SKM-1 (cell line): ENCODE data around the gene ERFL.
"Not testable (repeated sequence)": the region's sequence is repeated elsewhere in the genome, so short reads cannot be mapped to it uniquely, and the experiment has no call there.

Experiments
- DNase-seq: peaks from one replicate; lab custom pipeline; 2025; ENCODE audit not compliant: unreplicated experiment; lab: John Stamatoyannopoulos, UW

The ERFL gene

DNA sequence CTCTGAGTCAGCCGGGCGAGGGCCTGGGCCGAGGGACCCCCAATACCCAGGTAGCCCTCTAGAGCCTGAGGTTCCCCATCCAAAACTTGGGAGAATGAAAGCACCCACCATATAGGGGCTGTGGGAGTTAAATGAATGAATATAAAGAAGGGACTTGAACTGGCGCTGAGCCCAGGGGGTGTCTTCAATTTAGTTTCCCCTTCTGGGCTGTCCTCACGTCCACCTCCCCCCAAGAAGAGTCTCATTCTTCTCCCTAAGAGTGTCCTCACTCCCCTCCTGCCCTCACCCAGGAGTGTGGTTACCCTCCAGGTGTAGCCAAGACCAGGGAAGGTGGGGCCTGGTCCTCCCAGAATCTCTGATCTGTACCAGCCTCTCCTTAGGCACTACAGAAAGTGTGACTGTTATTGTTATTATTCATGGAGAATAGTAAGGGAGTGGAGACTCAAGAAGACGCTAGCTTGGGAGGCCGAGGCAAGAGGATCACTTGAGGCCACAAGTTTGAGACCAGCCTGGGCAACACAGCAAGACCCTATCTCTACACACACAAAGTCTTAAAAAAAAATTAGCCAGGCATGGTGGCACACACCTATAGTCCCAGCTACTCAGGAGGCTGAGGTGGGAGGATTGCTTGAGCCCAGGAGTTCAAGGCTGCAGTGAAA lies 48.5 kb downstream of the ERFL start:
- no peak for DNase-seq

DNA sequence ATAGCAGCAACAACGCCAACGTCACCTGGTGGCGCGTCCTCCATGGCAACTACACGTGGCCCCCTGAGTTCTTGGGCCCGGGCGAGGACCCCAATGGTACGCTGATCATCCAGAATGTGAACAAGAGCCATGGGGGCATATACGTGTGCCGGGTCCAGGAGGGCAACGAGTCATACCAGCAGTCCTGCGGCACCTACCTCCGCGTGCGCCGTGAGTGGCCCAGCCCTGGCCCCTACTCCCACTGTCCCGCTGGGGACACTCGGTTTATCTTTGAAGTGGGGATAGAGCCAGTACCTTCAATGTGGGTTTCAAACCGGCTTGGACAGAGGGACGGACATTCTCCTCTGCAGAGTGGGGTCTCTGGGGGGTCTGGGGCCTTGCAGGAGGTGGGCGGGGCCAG lies 49.2 kb downstream of the ERFL start:
- no peak for DNase-seq

DNA sequence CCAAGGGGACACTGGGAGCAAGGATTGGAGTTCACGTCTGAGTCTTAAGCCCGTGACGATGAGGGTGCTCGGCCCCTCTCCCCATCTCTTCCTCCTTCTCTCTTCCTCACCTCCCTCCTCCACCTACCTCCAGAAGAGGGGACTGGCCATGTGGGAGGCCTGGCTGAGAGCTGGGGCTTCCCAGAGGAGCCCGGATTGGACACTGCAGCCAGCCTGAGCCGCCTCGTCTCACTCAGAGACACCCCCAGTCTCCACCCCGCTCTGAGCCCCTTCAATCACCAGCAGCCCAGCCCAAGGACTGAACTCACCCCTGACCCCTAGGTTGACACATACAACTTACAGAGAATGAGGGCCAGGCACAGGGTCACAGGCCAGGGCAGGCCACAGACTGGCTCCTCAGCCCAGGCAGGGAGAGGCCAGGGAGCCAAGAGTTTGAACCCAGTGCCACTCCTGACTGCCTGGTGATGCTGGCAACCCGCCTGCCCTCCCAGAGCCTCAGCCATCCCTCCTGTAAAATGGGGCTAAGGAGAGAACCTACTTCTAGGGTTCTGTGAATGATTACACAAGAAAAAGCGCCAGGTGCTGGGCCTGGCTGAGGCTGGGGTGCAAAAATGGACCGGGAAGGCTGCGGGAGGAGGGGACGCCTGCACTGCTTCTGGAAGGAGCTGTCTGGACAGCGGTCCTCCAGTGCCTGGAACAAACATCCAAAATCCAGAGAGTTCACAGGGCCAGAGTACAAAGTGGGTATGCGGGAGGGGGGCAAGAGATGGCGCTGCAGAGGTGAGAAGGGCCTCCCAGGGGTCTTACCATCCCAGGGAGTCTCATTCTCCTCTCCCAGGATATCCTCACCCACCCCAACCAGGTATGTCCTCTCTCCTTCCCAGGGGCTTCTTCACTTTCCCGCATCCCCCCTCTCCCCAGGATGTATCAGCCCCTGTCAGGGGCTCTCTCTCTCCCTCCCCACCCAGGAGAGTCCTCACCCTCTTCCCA lies 50.0 kb downstream of the ERFL start:
- DNase-seq: no peak

DNA sequence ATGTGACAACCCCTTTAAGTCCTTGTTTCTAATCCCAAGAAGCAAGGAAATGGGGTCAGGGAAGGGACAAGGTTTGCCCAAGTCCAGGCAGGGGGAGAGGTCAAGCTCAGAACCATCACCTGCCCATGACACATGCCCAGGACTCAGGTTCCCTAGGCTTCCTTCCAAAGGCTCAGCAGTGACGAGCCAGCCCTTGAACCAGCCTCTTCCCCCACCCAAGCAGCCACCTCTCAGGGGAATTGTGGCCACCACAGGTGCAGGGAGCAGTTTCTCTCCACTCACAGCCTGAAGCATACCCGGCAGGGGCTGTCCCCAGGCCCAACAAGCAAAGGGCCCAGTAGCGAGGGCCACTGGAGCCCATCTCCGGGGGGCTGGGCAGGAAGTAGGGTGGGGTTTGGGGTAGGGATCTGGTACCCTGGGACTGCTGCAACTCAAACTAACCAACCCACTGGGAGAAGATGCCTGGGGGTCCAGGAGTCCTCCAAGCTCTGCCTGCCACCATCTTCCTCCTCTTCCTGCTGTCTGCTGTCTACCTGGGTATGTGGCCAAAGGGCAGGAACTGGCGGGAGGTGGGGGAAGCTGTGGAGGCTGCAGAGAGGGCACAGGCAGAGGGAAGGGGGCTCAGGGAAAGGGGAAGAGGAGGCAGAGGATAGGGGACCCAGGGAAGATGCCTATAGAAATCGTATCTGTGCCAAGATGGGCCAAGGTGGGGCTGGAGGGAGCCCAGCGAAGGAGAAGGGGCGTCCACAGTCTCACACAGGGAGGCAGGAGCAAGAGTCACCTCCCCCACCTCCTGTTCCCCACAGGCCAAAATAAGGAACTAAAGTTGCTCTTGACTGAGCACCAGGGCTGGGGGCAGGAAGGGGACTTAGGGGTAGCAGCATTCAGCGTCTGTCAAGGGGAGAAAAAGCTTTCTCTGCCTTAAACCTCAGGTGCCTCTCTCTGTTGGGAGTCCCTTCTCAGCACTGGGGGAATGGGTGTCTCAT lies 51.1 kb downstream of the ERFL start, which contains the start of gene CD79A:
Gene CD79A, plus strand, starts transcription at position 433 of the 986 bp plus-strand sequence. Its CDS starts 26 bp downstream, at position 459.
- peak; percentile 60 for DNase-seq

DNA sequence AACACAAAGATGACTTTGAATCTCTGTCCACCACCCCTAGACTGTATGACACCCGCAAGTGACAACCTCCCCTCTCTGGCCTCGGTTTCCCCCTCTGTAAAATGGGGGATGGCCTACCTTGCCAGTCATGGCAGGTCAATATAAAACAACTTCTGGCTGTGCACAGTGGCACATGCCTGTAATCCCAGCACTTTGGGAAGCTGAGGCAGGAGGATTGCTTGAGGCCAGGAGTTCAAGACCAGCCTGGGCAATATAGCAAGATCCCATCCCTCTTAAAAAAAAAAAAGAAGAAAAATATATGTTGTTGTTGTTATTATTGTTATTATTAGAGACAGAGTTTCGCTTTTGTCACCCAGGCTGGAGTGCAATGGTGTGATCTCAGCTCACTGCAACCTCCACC lies 52.3 kb downstream of the ERFL start:
- DNase-seq: not testable (repeated sequence)

DNA sequence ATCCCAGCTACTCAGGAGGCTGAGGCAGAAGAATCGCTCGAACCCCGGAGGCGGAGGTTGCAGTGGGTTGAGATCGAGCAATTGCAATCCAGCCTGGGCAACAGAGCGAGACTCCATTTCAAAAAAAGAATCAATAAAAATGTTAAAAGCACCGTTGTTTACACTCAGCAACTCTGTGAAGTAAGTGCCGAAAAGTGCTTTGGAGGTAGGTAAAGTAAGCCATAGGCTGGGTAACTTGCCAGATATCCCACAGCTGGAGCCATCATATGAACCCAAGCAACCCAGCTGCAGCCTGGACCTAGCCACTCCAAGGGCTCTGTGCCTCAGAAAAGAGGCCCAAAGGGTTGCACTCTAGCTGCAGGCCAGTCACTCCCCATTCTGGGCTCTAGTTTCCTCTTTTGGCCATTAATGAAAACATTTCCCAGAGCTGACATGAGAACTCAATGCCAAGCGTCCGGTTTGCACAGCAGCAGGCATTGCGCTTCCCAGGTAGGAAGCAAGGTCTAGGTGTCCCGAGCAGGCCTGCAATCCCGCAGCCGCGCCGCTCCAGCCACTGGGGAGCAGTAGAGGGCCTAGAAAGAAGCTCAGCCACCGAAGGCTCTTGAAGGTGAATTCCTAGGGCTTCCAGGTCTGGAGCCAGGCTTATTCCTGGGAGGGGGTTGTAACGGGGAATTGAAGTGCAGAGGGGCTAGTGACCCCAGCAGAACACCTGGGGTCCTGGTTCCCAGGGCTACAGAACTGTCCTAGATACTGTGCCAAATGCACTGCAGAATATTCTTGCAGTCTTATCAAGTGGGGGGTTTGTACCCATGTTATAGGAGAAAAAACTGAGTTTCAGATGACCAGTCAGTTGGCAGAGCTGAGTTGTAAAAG lies 55.2 kb downstream of the ERFL start:
- DNase-seq: no peak

DNA sequence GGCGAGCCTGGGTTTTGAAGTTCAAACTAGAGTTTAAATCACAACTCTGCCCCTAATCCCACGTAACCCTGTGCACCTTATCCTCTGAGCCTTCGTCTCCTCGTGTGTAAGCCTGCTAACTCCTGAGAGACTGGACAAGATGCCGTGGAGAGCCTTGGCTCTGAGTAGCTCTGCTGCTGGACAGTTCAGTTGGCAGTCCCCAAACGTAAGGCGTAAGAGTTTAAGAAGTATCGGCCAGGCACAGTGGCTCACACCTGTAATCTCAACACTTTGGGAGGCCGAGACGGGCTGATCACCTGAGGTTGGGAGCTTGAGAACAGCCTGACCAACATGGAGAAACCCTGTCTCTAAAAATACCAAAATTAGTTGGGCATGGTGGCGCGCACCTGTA lies 55.9 kb downstream of the ERFL start:
- no peak for DNase-seq

DNA sequence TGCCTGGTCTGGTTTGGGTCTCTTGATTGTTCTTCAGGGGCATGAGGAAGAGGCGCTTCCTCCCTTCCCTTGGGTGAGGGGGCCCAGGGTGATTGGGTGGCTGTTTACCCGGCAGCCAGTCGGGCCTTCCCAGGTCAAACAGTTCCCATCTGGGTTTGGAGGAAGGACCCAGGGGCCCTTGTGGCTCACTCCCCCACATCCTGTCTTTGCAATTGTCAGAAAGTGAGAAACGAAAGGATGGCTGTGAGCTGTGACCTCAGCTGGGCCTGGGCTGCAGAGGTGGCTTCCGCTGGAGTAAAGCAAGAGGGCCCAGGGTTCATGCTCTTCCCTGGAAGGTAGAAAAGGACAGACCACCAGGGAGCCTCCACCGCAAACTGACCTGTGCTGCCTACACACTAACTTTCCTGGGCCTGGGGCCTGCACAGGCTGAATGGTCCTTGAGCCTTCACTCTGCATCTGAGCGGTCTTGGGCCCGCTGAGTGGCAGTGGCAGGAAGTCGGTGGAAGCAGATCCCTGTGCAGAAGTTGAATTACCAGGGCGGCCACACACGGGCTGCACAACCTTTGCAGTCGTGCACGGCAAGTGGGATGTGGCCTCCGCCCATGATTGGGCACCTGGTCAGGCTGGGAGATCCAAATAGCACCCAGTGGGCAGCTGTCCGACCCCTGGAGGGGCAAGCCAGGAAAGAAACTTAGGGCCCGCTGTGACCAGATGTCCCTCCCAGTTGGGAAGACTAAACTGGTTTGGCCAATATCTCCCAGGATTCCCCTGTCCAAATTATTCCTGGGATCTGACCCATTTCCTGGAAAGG lies 56.5 kb downstream of the ERFL start:
- peak; percentile 15 for DNase-seq

DNA sequence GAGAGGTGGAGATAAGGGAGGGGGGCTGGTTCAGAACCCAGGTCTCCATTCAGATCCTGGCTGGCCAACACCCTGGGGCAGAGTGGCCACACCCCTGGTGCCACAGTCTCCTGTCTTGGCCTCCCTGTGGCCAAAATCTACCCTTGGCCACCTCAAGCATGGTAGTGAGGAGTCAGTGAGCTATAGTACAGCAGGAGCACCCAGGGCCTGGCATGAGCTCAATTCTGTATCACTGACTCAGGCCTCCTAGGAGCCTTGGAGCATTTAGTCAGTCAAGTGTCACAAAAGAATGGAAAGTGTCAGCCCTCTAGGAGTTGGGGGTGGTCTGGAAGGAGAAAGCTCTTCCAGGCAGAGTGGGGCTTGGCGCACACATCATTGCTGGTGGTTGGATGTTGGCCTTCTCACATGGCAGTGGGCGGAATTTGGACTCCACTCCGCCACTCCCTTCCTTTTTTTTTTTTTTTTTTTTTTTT lies 57.8 kb downstream of the ERFL start:
- no peak for DNase-seq

DNA sequence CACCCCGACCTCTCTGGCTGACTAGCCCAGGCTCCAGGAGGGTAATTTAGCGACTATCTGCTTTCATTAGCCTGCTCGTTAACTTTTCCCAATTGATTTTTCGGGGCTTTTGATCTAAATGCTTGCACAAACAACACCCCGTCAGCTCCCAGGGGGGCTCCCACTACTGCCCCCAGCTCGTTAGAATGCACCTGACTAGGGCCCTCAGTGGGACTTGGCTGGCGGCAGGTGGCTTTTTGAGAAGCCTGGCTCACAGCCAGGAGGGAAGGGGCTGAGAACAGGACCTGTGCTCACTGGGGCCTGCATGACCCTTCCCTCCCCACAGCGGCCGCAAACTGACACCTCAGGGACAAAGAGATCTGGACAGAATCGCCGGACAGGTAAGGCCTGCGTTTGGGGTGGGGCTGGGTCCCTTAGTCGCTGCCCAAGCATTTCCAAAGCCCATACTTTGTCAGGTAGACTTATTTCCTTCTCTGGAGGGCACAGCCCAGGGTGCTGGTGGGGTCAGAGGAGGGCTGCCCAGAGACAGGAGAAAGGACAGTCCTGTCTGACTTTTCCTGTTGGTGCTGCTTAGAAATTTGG lies 58.8 kb downstream of the ERFL start:
- DNase-seq: no peak

DNA sequence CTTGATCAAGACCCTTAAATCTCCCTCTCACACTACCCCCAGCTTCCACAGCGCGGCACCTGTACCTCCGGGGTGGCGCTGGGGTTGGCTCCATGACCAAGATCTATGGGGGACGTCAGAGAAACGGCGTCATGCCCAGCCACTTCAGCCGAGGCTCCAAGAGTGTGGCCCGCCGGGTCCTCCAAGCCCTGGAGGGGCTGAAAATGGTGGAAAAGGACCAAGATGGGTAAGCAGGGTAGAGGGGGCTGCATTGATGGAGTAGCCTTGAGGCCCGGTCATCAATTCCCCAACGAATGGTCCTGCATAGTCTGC lies 59.3 kb downstream of the ERFL start:
- no peak for DNase-seq

DNA sequence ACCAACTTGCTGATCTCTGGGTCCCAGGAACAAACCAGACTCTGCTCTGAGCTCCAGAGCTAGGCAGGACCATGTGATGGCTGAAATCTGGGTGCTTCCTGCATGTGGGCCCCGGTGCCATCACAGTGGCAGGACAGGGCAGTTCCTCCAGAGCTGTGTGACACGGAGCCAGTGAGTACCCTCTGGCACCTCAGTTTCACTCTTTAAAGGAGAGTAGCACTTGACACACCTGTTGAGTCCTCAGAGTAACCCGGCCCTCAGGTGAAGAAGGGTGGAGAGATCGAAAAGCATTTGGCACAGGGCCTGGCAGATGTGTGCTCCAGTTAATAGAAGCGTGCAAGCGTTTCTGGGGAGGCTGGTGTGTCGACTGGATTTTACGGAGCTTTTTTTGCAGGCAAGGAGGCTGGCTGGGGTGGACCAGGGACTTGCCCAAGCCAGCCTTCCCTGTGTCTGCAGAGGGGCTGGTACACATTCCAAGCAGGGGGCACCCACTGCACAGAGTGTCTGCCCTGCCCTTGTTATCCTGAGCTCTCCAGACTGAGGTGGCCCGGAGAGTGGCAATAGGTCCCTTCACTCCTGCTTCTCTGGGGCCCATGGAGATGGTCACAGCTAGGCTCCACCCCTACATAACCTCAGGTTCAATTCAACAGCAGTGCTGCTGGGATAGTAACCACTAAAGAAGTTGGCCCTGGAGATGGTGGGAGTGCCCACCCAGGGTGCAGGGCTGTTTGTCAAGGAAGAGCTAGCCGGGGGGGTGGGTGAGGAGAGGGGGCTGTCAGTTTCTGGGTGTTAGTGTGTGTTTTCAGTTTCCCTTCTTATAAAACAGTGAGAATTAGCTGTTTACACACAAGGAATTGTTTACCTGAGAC lies 59.9 kb downstream of the ERFL start:
- DNase-seq: no peak

DNA sequence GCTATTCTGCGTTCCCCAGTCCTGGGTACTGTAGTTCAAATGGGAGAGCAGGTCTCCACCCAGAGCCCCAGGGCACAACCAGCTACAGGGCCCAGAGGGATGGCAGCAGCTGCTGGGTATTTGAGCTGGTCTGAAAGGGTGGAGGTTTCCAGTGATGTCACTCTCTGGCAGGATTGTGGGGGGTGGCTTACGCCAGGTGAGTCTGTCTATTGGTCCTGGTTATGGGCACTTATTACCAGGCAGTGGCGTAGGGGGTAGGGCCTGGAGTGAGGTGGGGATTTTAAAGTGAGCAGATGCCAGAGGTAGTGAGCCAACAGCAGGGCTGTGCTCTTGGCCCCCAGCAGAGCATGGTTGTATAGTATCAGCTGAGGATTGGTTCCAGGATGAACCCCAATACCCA lies 62.0 kb downstream of the ERFL start:
- no peak for DNase-seq

DNA sequence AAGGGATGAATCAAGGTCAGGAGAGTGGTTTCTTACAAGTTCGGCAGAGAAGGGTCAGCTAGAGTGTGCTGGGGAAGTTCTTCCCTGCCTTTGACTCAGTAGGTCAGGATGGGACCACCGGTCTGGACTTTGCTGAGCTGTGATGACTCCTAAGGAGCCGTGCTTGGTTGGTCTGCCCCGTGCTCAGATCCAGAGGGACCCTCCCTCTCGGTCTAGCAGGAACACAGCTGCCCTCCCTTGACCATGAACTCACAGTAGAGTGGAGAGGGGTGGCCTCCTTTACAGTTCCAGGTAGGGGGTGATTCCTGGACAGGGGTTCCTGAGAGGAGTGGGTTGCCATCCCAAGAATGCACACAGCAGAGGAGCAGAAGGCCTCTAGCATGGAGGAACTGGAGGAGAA lies 63.9 kb downstream of the ERFL start:
- no peak for DNase-seq

DNA sequence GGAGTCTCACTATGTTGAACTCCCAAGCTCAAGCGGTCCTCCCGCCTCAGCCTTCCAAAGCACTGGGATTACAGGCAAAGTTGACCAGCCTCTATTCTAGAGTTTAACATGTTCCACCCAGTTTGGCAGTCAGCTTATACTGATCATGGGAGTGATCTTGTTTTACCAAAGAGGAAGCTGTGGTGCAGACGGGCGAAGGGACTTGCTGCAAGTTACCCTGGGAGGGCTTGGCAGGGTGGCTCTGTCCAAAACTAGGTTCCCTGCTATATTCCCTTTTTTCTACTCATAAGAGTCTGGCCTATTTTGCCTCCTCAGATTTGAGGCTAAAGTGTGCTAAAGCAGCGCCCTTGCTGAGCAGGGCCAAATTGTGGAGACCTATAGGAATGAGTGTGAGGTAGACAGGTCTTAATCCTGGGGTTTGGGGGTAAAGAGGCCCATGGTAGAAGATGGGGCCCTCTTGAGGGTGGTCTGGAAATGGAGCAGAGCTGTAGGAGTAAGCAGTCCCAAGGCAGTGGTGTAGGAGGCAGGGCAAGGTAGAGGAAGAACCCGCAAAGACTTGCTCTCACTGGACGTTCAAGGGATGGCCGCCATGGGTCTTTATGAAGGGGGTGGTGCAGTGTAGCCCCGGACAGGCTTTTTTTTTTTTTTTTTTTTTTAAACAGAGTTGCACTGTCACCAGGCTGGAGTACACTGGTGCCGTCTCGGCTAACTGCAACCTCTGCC lies 64.9 kb downstream of the ERFL start:
- DNase-seq: no peak

DNA sequence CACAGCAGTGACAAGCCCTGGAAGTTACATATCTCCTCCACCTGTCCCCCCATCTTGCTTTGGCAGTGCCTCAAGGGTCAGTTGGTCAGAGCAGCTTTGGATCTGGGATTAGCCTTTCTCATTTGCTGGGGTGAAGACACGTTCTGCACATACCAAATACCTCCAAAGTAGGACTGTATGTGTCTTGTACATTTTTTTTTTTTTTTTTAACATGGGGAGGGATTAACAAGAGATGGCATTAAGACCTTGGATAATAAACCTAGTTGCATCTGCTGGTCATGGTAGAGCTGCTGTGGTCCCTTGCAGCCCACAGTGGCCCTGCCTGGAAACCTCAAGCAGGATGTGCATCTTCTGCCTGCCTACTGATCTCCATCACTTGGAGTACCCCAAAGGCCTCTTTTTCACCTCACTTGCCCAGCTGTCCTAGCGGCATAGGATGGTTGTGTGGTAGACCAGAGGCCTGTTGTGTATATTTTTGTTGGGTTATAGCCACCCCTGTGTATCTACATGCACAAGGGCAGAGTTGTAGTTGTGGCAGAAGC lies 65.7 kb downstream of the ERFL start:
- no peak for DNase-seq

DNA sequence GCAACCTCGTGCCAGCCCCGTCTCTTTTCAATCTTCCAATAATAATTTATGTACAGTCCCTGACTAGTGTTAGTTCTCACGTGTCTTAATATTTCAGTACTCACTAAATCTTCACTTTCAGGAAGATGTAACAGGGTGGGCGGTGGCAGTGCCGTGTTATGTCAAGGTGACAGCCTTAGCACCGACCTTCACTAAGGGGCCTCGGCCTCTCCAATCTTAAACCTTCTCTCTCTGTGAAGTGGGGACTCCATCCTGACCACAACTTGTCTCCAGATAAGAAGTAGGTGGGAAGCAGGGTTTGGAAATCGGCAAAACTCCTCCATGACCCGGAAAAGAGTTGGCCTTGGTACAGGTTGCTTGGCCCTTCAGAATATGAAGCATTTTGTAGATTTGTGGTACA lies 66.4 kb downstream of the ERFL start:
- DNase-seq: no peak
